Measurements from ENCODE around the gene PPP2R1A. TPM values are rescaled to one million over a fixed set of nuclear protein-coding genes. Genes with fewer than 3 reads are reported as not detected.

The PPP2R1A gene
- total RNA-seq, 1 donor from 2014 or later: 67.4 TPM

GRCh38 chr19:52277471-52277870 lies 87.6 kb downstream of the PPP2R1A start:
- peaks cover 5% of the 10 kb centered on the region for H3K36me3 ChIP-seq (ENCODE audit: control insufficient read depth, insufficient read depth, low read length)
- no peaks in the 10 kb centered on the region for H3K27me3 ChIP-seq (ENCODE audit: control insufficient read depth, insufficient read depth, low read length)
- TF ChIP-seq CTCF (IDR thresholded peaks at IDR 0.05; ENCODE audit: insufficient read depth, low read length, severe bottlenecking): no peak
- FAIRE-seq (no peak), DNase-seq (ENCODE audit: low read depth) (no peak)
- H3K4me3 ChIP-seq (ENCODE audit: low read depth, low read length): no peak overlapping the region

Other genes starting within 250 kb of the PPP2R1A start
- 11.6 TPM in 2 replicates for gene ZNF350, start 203.2 kb upstream of the PPP2R1A start, total RNA-seq
- gene ZNF615, start 181.8 kb upstream of the PPP2R1A start, total RNA-seq: 9.0 and 12.4 TPM in 2 replicates
- gene ZNF614, start 161.7 kb upstream of the PPP2R1A start, total RNA-seq: 8.1 and 9.0 TPM in 2 replicates
- 8.2 and 17.2 TPM in 2 replicates for gene ZNF432, start 141.2 kb upstream of the PPP2R1A start, total RNA-seq
- gene ZNF841, start 94.3 kb upstream of the PPP2R1A start, total RNA-seq: 35.3 and 57.4 TPM in 2 replicates
- gene ZNF616, start 50.1 kb upstream of the PPP2R1A start, total RNA-seq: 10.0 and 12.4 TPM in 2 replicates
- 6.1 and 6.3 TPM in 2 replicates for gene ZNF836, start 18.4 kb upstream of the PPP2R1A start, total RNA-seq
- 13.2 and 14.6 TPM in 2 replicates for gene ZNF766, start 79.5 kb downstream of the PPP2R1A start, total RNA-seq
- 2.6 and 2.7 TPM in 2 replicates for gene ZNF480, start 107.1 kb downstream of the PPP2R1A start, total RNA-seq
- gene ZNF610, start 146.2 kb downstream of the PPP2R1A start, total RNA-seq: 1.3 and 1.4 TPM in 2 replicates
- gene ZNF880, start 179.9 kb downstream of the PPP2R1A start, total RNA-seq: 22.1 and 24.0 TPM in 2 replicates
- 15.8 and 32.5 TPM in 2 replicates for gene ZNF528, start 207.8 kb downstream of the PPP2R1A start, total RNA-seq
- gene ZNF534, start 239.1 kb downstream of the PPP2R1A start, total RNA-seq: not detected in 2 replicates

All from bronchial epithelial cell (primary cell).